PC-9 (cell line): ENCODE results near the gene BFSP1.

Source experiments
- CTCF ChIP-seq: fragments of 200-600 bp; sonication (generic); conservative IDR thresholded peaks from 2 replicates; pipeline ENCODE4 v1.6.1; 2017; ENCODE audit warnings: mixed run types, antibody characterized with exemption, mild to moderate bottlenecking, moderate library complexity
- EZH2 ChIP-seq: fragments of 200-600 bp; sonication (generic); IDR thresholded peaks from 2 replicates; pipeline ENCODE4 v1.8.0; 2017; ENCODE audit warnings: antibody characterized with exemption, low read depth

- TF ChIP-seq CTCF: no peak
- no peak for TF ChIP-seq EZH2
Observed at GRCh38 chr20:17541596-17541995, 10.4 kb upstream of the BFSP1 start.
